Endothelial cell (in vitro differentiated cells): ENCODE results near the gene LYVE1. TPM values are rescaled to one million over a fixed set of nuclear protein-coding genes. Genes with fewer than 3 reads are reported as not detected.

Experiments used
- DNase-seq: peaks from one replicate; pipeline ENCODE4 v3.0.0; 2021; ENCODE audit warnings: low spot score
- H3K27ac Mint-ChIP-seq: one replicate; pipeline ENCODE4 v1.8.0; 2021; ENCODE audit warnings: mixed read lengths, inconsistent platforms; ENCODE audit not compliant: unreplicated experiment
- H3K27me3 Mint-ChIP-seq: one replicate; pipeline ENCODE4 v1.8.0; 2021; ENCODE audit warnings: mild to moderate bottlenecking, moderate library complexity, mixed read lengths, inconsistent platforms; ENCODE audit not compliant: unreplicated experiment
- H3K36me3 Mint-ChIP-seq: one replicate; pipeline ENCODE4 v1.8.0; 2021; ENCODE audit warnings: mild to moderate bottlenecking, low read depth, mixed read lengths, inconsistent platforms; ENCODE audit not compliant: unreplicated experiment
- H3K4me1 Mint-ChIP-seq: one replicate; pipeline ENCODE4 v1.8.0; 2021; ENCODE audit warnings: mild to moderate bottlenecking, mixed read lengths, inconsistent platforms; ENCODE audit not compliant: unreplicated experiment
- H3K4me3 Mint-ChIP-seq: one replicate; pipeline ENCODE4 v1.8.0; 2021; ENCODE audit warnings: mild to moderate bottlenecking, mixed read lengths, inconsistent platforms; ENCODE audit not compliant: unreplicated experiment
- H3K9me3 Mint-ChIP-seq: one replicate; pipeline ENCODE4 v1.8.0; 2021; ENCODE audit warnings: mixed read lengths, inconsistent platforms; ENCODE audit not compliant: unreplicated experiment
- CTCF ChIP-seq: fragments of 200-600 bp; sonication (generic); IDR thresholded peaks from one replicate; pipeline ENCODE4 v1.5.0; 2021; ENCODE audit warnings: antibody characterized with exemption; ENCODE audit not compliant: unreplicated experiment
- total RNA-seq: library from RNA; stranded (reverse); fragmentation: NEBNext Ultra II Directional; extraction: Animal tissue kit (Norgen Biotek cat#: 25700); gene quantifications from one replicate; pipeline ENCODE4 v1.2.1, GENCODE V29; 2021; ENCODE audit not compliant: unreplicated experiment

LYVE1 gene
- total RNA-seq, 1 donor from 2014 or later = not detected

- DNase-seq = no peak
- Mint-ChIP-seq H3K9me3 (no peaks in the 10 kb centered on the region), H3K36me3 (peaks cover 9% of the 10 kb centered on the region), H3K4me3 (no peak overlapping the region), H3K4me1 (peaks cover 4% of the 10 kb centered on the region), H3K27ac (no peak overlapping the region), H3K27me3 (no peaks in the 10 kb centered on the region)
- no peak for TF ChIP-seq CTCF
These were observed 39.2 kb downstream of the LYVE1 start for GRCh38 chr11:10529279-10529678.

GRCh38 chr11:10528121-10528520 is 40.3 kb downstream of the LYVE1 start:
- Mint-ChIP-seq H3K4me1 (peaks cover 4% of the 10 kb centered on the region), H3K27ac (no peak overlapping the region), H3K36me3 (peaks cover 9% of the 10 kb centered on the region), H3K9me3 (no peaks in the 10 kb centered on the region), H3K27me3 (no peaks in the 10 kb centered on the region), H3K4me3 (no peak overlapping the region)
- DNase-seq = no peak
- TF ChIP-seq CTCF = no peak

DNA sequence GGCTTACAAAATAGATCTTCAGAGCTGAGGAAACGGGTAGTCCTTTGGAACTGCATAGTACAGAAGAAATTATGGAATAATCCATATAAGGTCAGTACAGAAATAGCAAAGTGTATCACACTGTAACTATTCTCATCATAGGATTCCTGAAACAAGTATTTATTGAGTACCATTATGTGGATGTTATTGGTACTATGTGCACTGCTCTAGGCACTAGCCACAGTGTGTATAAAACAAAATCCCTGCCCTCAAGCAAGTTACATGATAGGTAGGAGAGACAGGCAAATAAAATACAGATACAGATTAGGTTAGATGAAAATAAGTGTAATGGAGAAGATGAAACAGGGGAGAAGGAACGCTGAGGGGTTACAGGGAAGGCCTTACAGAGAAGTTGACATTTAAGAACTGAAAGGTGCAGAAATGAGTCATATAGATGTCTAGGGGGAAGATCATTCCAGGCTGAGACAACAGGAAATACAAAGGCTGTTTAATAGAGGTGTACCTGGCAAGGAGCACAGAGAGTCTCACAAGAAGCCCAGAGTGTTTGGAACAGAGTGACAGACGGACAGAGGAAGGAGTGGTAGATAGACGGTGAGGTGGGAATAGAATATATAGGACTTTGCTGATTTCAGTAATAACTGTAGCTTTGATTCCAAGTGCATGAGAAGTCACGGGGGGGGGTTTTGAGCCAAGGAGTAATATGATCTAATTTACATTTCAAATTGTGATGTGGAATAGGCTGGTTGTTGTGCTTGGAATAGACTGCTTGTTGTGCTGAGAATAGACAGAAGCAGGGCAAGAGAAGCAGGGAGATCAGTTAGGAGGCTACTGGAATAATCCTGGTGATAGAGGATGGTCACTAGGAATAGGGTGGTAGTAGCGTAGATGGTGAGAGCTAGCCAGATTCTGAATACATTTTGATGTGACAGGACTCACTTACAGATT is 41.2 kb downstream of the LYVE1 start:
- H3K4me1 Mint-ChIP-seq = peaks cover 4% of the 10 kb centered on the region
- no peak overlapping the region for H3K4me3 Mint-ChIP-seq
- no peak for TF ChIP-seq CTCF
- DNase-seq = no peak
- no peaks in the 10 kb centered on the region for H3K9me3 Mint-ChIP-seq
- no peak overlapping the region for H3K27ac Mint-ChIP-seq
- peaks cover 6% of the 10 kb centered on the region for H3K36me3 Mint-ChIP-seq
- no peaks in the 10 kb centered on the region for H3K27me3 Mint-ChIP-seq

- H3K4me3 Mint-ChIP-seq = no peak overlapping the region
- H3K9me3 Mint-ChIP-seq = no peaks in the 10 kb centered on the region
- no peaks in the 10 kb centered on the region for H3K27me3 Mint-ChIP-seq
- no peak for TF ChIP-seq CTCF
- no peak for DNase-seq
- peaks cover 6% of the 10 kb centered on the region for H3K36me3 Mint-ChIP-seq
- H3K27ac Mint-ChIP-seq = no peak overlapping the region
- H3K4me1 Mint-ChIP-seq = peaks cover 4% of the 10 kb centered on the region
These were observed 44.0 kb downstream of the LYVE1 start for GRCh38 chr11:10524471-10524870.

DNA sequence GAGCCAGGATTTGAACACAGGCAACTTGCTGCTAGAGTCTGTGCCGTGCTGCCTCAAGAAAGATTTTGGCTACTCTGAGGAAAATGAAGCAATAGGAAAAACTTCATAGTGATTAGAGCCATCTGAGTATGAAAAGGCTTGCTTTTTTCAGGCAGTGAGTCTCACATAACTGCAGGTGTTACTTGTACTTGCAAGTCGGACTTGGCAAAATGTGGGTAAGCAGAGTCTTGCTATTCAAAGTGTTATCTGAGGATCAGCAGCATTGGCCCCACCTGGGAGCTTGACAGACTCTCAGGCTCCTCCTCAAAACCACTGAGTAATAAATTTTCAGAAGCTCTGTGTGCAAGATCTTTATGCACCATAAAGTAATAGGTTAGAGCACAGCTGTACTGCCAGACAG is 45.5 kb downstream of the LYVE1 start:
- DNase-seq = no peak
- H3K4me3 Mint-ChIP-seq = no peak overlapping the region
- no peak for TF ChIP-seq CTCF
- no peaks in the 10 kb centered on the region for H3K27me3 Mint-ChIP-seq
- H3K9me3 Mint-ChIP-seq = no peaks in the 10 kb centered on the region
- H3K27ac Mint-ChIP-seq = no peak overlapping the region
- H3K36me3 Mint-ChIP-seq = peaks cover 6% of the 10 kb centered on the region
- peaks cover 4% of the 10 kb centered on the region for H3K4me1 Mint-ChIP-seq
